HG02642 (cell line): Measurements from ENCODE around the gene PPOX.

Experiments used
- ATAC-seq: cut with Tn5 transposase; IDR thresholded peaks from one replicate; pipeline ENCODE4 v1.9.1; 2021; ENCODE audit warnings: mild to moderate bottlenecking; ENCODE audit not compliant: unreplicated experiment, poor library complexity

The PPOX gene

DNA sequence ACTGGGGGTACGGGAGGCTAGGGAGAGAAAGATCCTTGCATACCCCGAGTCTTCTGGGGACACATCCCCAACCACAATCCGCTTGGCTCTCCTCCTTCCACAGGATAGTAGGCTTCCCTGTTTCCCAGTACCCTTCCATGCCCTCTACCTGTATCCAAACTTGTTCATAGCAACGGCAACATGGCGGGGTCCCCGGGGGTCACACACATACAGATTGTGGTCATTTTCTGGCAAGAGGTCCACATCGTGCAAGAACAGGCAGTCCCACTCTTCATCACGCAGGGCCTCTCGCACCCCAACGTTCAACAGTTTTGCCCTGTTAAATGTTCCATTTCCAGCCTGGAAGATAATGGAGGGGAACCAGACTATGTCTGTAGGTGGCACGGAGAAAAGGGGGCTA, 7.5 kb downstream of the PPOX start:
- no peak for ATAC-seq

DNA sequence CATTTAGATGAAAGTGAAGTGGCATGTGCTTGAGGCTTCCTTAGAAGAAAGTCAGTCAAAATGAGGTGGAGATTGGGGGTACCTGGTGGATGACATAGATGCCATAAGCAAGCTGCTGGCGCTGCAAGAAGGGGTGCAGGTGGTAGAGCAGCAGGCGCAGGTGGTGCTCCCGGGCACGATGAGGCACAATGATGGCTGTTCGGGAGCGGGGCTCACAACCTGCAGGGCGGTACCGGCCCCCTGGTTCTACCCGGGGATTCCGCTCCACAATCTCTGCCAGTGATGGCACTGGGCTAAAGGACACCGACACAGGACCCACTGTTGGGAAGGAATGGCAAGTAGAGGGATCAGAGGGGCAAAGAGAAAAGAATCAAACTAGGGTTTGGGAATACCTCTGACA, 8.7 kb downstream of the PPOX start:
- ATAC-seq, result no peak

DNA sequence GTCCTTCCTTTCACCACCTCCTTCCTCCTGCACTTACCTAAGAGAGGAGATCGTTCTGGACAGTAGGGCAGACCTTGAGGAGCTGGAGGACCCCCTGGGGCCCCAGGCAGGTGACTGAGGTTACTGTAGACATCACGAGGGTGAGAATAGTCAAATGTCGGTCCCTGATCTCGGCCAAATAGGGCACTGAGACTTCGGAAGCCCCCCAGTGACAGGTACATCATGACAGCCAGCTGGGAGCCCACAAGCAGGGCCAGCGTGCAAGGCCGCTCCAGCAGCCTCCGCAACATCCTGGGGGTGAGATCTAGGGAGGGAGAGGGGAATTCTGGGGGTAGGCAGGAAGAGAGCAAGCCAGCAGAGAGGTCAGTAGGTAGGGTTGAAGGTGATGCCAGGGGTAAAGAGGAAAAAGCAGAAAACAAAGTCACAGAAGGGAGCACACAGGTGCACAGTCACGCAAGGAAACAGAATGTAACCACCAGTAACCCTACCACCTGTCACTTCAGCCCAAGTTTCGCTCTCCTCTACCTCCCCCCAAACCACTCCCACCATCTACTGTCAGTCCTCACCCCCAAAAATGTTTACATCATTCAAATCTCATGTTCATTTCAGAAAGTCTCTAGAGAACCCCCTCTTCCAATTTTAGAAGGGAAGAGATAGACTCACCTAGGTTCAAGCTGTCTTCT, 9.7 kb downstream of the PPOX start:
- ATAC-seq, result no peak

DNA sequence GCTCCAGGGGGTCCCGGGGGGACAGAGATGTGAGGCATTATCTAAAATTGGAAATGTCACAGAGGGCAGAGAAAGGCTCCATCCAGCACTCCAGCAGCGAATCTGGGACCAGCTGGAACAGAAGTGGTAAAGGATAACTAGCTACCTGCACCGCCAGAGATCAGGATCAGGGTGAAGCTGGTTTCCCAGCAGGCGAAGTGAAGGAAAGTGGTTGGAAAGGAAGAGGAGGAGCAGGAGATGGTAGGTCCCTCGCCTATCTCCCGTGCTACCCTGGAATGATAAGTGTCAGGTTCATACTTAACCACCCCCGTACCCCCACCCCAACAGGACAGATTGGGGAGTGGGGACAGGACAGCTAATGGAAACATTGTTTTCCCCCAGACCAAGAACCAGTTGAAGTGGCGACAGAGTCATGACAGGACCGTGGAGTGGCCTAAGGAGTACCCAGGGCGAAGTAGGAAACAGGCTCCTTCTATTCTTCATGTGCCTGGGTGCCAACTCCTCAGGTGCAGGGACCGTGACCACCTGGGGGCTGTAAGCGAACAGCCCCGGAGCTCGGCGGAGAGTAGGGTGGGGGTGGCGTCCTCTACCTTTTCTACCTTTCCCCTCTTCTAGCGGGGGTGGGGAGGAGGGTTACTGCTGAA, 10.4 kb downstream of the PPOX start:
- no peak for ATAC-seq

- ATAC-seq, result peak; percentile 87
Measured at GRCh38 chr1:161177112-161177935, 11.1 kb downstream of the PPOX start, which contains the start of gene B4GALT3. Gene B4GALT3, minus strand, starts transcription at chr1:161177507. Its CDS starts 1,447 bp downstream, at chr1:161176060.

DNA sequence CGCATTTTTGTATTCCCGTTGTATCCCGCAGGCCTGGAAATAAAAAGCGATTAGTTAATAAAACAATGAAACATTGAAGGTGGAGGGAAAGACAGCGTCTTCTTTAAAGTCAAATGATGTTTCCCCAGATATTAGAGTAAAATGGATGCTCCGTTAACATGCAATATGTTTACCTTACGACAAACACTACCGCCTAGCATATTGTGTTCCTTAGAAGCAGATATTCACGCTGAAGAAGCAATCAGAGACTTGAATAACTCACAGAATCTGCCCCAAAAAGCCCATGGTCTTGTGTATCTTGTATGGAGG, 11.7 kb downstream of the PPOX start:
- no peak for ATAC-seq

GRCh38 chr1:161179698-161180097, 13.5 kb downstream of the PPOX start:
- ATAC-seq, result no peak

DNA sequence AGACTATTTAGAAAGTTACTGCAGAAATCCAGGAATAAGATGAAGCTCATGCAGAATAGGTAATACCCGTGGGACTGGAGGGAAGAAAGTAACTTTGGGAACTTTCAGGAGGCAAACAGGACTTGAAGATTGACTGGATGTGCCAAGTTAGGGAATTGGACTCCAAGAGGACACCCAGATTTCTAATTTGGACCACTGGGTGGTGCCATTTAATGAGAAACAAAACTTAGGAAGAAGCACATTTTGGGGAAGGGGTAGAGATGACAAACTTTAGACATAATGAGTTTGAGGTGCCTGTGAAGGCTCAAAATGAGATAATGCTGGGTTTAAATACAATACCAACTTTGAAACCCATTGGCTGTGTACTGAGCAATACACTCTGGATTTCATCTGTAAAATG, 14.4 kb downstream of the PPOX start:
- ATAC-seq, result no peak

GRCh38 chr1:161182214-161182613, 16.0 kb downstream of the PPOX start:
- ATAC-seq, result no peak

DNA sequence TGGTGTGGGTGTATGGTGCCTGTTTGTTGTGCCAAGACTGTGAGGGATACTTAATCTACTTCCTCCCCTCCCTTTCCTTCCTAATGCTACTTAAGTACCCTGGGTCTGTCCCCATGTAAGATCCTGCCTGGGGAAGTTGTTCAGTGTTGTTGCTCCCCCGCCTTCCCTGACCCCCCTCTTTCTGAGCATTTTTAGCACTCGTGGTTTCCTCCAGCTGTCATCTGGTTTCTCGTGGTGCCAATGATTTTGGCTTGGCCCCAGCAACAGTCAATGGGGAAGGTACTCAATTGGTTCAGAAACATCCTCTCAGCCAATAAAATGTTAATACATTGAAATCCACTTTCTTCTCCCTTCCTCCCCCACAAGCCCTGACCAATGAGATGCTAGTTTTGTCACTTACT, 19.1 kb downstream of the PPOX start:
- peak; percentile 77 for ATAC-seq

DNA sequence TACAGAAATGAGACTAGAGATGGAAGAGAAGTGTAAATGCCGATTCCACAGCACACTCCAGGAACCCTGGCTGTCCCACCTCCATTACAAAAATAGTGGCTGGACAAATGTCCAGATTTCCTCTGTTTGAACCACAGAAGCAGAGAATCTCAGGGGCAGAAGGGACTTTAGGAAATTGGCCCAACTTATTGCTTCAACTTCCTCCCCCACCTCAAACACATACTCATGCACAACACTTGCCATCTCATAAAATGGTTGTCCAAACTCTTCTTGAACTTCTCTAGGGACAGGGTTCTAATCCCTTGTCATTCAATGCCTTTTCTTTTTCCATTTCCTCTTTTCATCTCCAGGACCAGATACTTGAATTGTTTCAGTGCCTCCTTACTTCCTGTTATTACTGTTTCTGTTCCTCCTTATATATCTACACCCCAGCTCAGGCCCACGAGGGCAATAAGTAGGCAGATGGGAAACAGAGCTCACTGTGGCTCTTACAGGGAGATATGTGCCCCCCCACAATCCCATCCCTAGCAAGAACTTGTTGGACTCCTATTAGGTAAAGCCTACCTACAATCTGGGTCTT, 19.6 kb downstream of the PPOX start:
- ATAC-seq, result peak; percentile 24

GRCh38 chr1:161187311-161187710, 21.1 kb downstream of the PPOX start:
- no peak for ATAC-seq

- ATAC-seq, result no peak
Measured at GRCh38 chr1:161188381-161188780, 22.2 kb downstream of the PPOX start.

GRCh38 chr1:161189036-161189435, 22.8 kb downstream of the PPOX start:
- no peak for ATAC-seq

DNA sequence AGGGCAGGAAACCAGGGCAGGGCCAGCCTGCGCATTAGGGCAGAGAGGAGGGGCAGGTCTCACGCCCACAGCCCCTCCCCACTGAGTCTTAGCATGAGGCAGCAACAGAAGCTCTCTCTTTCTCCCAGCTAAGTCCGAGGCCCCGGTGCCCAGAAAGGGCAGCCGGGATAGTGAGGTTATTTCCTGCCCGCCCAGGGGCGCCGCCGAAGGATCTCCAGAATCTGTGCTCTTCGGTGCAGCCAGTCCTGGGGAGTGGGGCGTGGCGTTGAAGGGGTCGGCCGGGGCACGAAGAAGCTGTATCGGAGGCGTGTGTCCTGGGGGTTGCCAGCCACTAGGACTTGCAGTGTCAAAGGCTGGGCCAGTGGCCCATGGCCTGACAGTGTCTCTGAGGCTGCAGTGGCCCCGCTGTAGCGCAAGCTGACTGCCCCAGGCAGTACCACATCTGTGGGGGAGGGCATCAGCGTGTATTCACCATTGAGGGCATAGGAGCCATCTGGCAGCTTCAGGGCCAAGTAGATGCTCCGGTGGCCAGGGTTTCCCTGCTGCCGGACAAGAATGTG, 24.8 kb downstream of the PPOX start:
- no peak for ATAC-seq

GRCh38 chr1:161191971-161192370, 25.7 kb downstream of the PPOX start:
- no peak for ATAC-seq

- peak; percentile 68 for ATAC-seq
Measured at GRCh38 chr1:161192476-161193465, 26.5 kb downstream of the PPOX start.

DNA sequence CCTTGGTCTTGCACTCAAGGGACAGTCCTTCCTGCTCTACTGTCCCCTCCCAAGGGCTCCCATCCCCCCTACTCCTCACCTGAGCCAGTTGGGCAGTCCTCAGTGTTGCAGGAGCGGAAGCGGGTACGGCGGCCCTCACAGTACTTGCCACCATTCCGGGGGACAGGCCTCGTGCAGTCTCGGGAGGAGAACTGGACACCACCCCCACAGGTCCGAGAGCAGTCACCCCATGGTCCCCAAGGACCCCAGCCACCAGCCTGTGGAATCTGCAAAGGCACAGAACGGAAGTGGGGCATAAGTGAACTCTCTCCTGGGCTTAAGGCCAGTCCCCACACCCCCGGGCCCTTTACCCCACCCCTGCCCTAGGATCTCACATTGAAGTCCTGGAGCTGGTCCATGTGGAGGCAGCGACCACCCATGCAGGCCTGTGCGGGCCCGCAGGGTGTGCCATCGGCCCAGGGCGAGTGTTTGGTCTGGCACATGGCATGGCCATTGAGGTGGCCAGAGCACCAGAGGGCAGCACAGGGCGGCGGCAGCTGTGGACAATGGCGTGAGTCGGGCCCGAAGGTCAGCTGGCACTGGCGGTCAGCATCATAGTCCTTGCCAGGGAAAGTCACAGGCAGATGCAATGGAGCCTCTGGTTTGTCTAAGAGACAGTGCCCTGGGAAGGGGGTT, 27.5 kb downstream of the PPOX start:
- no peak for ATAC-seq

- ATAC-seq, result no peak
Measured at GRCh38 chr1:161195171-161195570, 28.9 kb downstream of the PPOX start.
